HEK293T (cell line): ENCODE results near the gene PTCD2.

Source experiments
- ELF4 ChIP-seq: fragments of 450-650 bp; IDR thresholded peaks from 2 replicates; pipeline ENCODE4 v1.6.1; 2017; ENCODE audit warnings: antibody characterized with exemption
- FOXA1 ChIP-seq: fragments of 450-650 bp; IDR thresholded peaks from 2 replicates; pipeline ENCODE4 v1.6.1; 2016; ENCODE audit warnings: mild to moderate bottlenecking
- SUZ12 ChIP-seq: fragments of 450-650 bp; IDR thresholded peaks from 2 replicates; pipeline ENCODE4 v1.6.1; 2016; ENCODE audit warnings: mild to moderate bottlenecking
- TARDBP ChIP-seq: fragments of 450-650 bp; IDR thresholded peaks from 2 replicates; pipeline ENCODE4 v1.6.1; 2016

- TF ChIP-seq SUZ12 (no peak), FOXA1 (no peak), TARDBP (no peak), ELF4 (no peak)
These were observed 52.2 kb downstream of the PTCD2 start for GRCh38 chr5:72372331-72372730.
